ENCODE data around the gene PHRF1. TPM values are rescaled to one million over a fixed set of nuclear protein-coding genes. Genes with fewer than 3 reads are reported as not detected.

PHRF1 gene
- total and polyA plus RNA-seq, 2 donors (not counting 3 experiments of a cell fraction or from before 2014, with no cell fraction given), result 14.2 to 39.4 TPM

DNA sequence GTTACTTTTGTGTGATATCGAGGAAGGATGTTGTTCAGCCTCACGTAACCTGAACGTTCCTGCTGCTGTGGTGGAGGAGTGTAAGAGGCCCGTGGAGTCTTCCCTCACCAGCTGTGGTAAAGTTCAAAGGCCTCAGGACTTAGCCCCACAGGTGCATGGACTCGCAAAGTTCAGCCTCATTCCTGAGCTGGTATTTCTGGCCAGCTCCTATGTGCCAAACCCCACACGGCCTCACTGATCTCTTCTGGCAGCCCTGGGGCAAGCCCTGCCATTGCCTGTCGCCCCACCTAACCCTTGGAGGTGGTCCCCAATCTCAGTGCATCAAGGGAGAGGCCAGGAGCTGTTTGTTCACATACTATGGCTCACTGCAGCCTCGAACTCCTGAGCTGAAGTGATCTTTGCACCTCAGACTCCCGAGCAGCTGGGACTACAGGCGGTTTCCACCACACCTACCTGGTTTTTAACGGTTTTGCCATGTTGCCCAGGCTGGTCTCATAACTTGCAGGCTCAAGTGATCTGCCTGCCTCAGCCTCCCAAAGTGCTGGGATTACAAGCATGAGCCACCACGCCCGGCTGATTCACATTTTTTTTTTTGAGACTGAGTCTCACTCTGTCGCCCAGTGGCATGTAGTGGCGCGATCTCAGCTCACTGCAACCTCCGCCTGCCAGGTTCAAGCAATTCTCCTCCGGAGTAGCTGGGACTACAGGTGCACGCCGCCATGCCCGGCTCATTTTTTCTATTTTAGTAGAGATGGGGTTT lies 2.2 kb downstream of the PHRF1 start:
- peaks cover 8 to 10% of the 10 kb centered on the region in 2 experiments for H3K27me3 ChIP-seq (ENCODE audit: control insufficient read depth in 2 of 2, insufficient read depth in 2 of 2, low read length in 2 of 2)
- peaks cover 54% of the 10 kb centered on the region for H3K79me2 ChIP-seq (ENCODE audit: control insufficient read depth, insufficient read depth, low read length)
- DNase-seq (ENCODE audit: low read depth, low spot score), result no peak
- no peaks in the 10 kb centered on the region for H3K9me1 ChIP-seq (replicated peaks; ENCODE audit: control insufficient read depth, extremely low read depth, insufficient read depth, low read length)
- H2AFZ ChIP-seq (ENCODE audit: low read depth, low read length), result no peak overlapping the region
- no peak overlapping the region for H3K27ac ChIP-seq (ENCODE audit: insufficient read depth, low read depth, low read length)
- TF ChIP-seq JUN (IDR thresholded peaks at IDR 0.05; ENCODE audit: borderline replicate concordance, insufficient read depth, insufficient read length, low read depth) (no peak), GATA2 (IDR thresholded peaks at IDR 0.05; ENCODE audit: insufficient read depth, insufficient read length, low read depth, low read length) (no peak), POLR2AphosphoS5 (IDR thresholded peaks at IDR 0.05; ENCODE audit: insufficient read depth, low read depth, low read length) (no peak), MYC (IDR thresholded peaks at IDR 0.05; ENCODE audit: low read depth, low read length) (no peak), FOS (IDR thresholded peaks at IDR 0.05; ENCODE audit: borderline replicate concordance, insufficient read depth, low read length) (no peak), POLR2A (IDR thresholded peaks at IDR 0.05; ENCODE audit: low read depth, low read length) (no peak), EZH2 (IDR thresholded peaks at IDR 0.05; ENCODE audit: borderline replicate concordance, low read depth, low read length, severe bottlenecking) (no peak)
- TF ChIP-seq, protein P1, sequence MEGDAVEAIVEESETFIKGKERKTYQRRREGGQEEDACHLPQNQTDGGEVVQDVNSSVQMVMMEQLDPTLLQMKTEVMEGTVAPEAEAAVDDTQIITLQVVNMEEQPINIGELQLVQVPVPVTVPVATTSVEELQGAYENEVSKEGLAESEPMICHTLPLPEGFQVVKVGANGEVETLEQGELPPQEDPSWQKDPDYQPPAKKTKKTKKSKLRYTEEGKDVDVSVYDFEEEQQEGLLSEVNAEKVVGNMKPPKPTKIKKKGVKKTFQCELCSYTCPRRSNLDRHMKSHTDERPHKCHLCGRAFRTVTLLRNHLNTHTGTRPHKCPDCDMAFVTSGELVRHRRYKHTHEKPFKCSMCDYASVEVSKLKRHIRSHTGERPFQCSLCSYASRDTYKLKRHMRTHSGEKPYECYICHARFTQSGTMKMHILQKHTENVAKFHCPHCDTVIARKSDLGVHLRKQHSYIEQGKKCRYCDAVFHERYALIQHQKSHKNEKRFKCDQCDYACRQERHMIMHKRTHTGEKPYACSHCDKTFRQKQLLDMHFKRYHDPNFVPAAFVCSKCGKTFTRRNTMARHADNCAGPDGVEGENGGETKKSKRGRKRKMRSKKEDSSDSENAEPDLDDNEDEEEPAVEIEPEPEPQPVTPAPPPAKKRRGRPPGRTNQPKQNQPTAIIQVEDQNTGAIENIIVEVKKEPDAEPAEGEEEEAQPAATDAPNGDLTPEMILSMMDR (IDR thresholded peaks at IDR 0.05; ENCODE audit: extremely low read depth in 1 of 2, insufficient read depth in 1 of 2, low read depth in 1 of 2, low read length in 2 of 2), result no peak
- TF ChIP-seq, protein P2, sequence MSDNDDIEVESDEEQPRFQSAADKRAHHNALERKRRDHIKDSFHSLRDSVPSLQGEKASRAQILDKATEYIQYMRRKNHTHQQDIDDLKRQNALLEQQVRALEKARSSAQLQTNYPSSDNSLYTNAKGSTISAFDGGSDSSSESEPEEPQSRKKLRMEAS (IDR thresholded peaks at IDR 0.05; ENCODE audit: insufficient read depth, insufficient read length), result no peak
- intact Hi-C loops (cut with micrococcal nuclease), result loop anchor here (5.0 kb wide), 1 partner anchor 34 kb away; no protein-coding TSS in a partner anchor
- FAIRE-seq, result no peak
- H3K36me3 ChIP-seq (ENCODE audit: control insufficient read depth in 2 of 2, extremely low read depth in 1 of 2, insufficient read depth in 2 of 2, low read length in 2 of 2), result peaks cover 0 to 6% of the 10 kb centered on the region in 2 experiments
- no TSS peak for BruUV-seq (replicated peaks)
- CTCF ChIA-PET, result no interaction called here
- H3K9me3 ChIP-seq (replicated peaks; ENCODE audit: control insufficient read depth, insufficient read depth, low read length), result no peaks in the 10 kb centered on the region
- POLR2A ChIA-PET, result no interaction called here
- H3K4me3 ChIP-seq (replicated peaks in 1 of 3; ENCODE audit: insufficient read depth in 1 of 3, low read depth in 1 of 3, low read length in 3 of 3), result no peak overlapping the region
- no peak overlapping the region for H3K9ac ChIP-seq (replicated peaks; ENCODE audit: extremely low read depth, insufficient read depth, low read length)
- H4K20me1 ChIP-seq (replicated peaks; ENCODE audit: control insufficient read depth, extremely low read depth, insufficient read depth, low read length), result no peaks in the 10 kb centered on the region
- dilution Hi-C loops (cut with MboI; ENCODE audit: extremely low pct_ligation_motif_present, low sequenced_read_pairs), result no loop called here
- peaks cover 14% of the 10 kb centered on the region for H3K4me1 ChIP-seq (ENCODE audit: control insufficient read depth, extremely low read depth, insufficient read depth, low read length)
- peak overlapping the region; percentile 94 for H3K4me2 ChIP-seq (ENCODE audit: insufficient read depth, low read length)
